OCI-LY3 (cell line): Measurements from ENCODE around the gene HSD3B7.
A peak's percentile ranks its signal among the peaks of the same experiment; 100 is the strongest.

Source experiments
- H2AFZ ChIP-seq: fragments of 200-600, 300-600 bp; shearing (Covaris generic); 2 replicates; pipeline ENCODE4 v1.6.0; 2014; ENCODE audit warnings: antibody characterized with exemption, low read depth, low read length
- H3K27ac ChIP-seq: fragments of 200-600, 300-600 bp; sonication (generic); 2 replicates; pipeline ENCODE4 v1.5.1; 2014; ENCODE audit warnings: mild to moderate bottlenecking, low read length, moderate library complexity, mixed read lengths
- H3K27me3 ChIP-seq: fragments of 200-600, 300-600 bp; sonication (generic); 2 replicates; pipeline ENCODE4 v1.6.1; 2014; ENCODE audit warnings: low read depth, low read length, mixed read lengths
- H3K36me3 ChIP-seq: fragments of 200-600, 300-600 bp; sonication (generic); replicated peaks from 2 replicates; pipeline ENCODE3; 2014; ENCODE audit warnings: low read depth, low read length, mixed read lengths
- H3K4me1 ChIP-seq: fragments of 300-600, 200-600 bp; sonication (generic); 2 replicates; pipeline ENCODE4 v1.6.1; 2014; ENCODE audit warnings: low read length, mixed read lengths
- H3K4me2 ChIP-seq: fragments of 200-600, 300-600 bp; sonication (generic); 2 replicates; pipeline ENCODE4 v1.6.1; 2014; ENCODE audit warnings: low read length, mixed read lengths
- H3K4me3 ChIP-seq: fragments of 300-600, 200-600 bp; sonication (generic); 2 replicates; pipeline ENCODE4 v1.5.1; 2014; ENCODE audit warnings: antibody characterized with exemption, mild to moderate bottlenecking, low read length, moderate library complexity
- H3K79me2 ChIP-seq: fragments of 300-600, 200-600 bp; shearing (Covaris generic); 2 replicates; pipeline ENCODE4 v1.6.1; 2014; ENCODE audit warnings: mild to moderate bottlenecking, low read length, mixed read lengths
- H3K9ac ChIP-seq: fragments of 300-600, 200-600 bp; shearing (Covaris generic); 2 replicates; pipeline ENCODE4 v1.6.0; 2014; ENCODE audit warnings: mild to moderate bottlenecking, low read length, moderate library complexity
- H3K9me3 ChIP-seq: fragments of 200-600, 300-600 bp; shearing (Covaris generic); 2 replicates; pipeline ENCODE4 v1.6.1; 2014; ENCODE audit warnings: low read length, mixed read lengths; ENCODE audit not compliant: insufficient read depth
- H4K20me1 ChIP-seq: fragments of 200-600, 300-600 bp; sonication (generic); 2 replicates; pipeline ENCODE4 v1.6.1; 2016; ENCODE audit warnings: low read length, mixed read lengths; ENCODE audit not compliant: insufficient read depth
- CTCF ChIP-seq: fragments of 200-600, 300-600 bp; sonication (generic); IDR thresholded peaks from 2 replicates; pipeline ENCODE4 v1.5.1; 2014; ENCODE audit warnings: antibody characterized with exemption, low read length, low read depth
- EZH2phosphoT487 ChIP-seq: fragments of 200-600 bp; shearing (Covaris generic); IDR thresholded peaks from 2 replicates; pipeline ENCODE4 v1.6.1; 2018; ENCODE audit warnings: antibody characterized with exemption, mixed run types, low read depth

HSD3B7 gene

DNA sequence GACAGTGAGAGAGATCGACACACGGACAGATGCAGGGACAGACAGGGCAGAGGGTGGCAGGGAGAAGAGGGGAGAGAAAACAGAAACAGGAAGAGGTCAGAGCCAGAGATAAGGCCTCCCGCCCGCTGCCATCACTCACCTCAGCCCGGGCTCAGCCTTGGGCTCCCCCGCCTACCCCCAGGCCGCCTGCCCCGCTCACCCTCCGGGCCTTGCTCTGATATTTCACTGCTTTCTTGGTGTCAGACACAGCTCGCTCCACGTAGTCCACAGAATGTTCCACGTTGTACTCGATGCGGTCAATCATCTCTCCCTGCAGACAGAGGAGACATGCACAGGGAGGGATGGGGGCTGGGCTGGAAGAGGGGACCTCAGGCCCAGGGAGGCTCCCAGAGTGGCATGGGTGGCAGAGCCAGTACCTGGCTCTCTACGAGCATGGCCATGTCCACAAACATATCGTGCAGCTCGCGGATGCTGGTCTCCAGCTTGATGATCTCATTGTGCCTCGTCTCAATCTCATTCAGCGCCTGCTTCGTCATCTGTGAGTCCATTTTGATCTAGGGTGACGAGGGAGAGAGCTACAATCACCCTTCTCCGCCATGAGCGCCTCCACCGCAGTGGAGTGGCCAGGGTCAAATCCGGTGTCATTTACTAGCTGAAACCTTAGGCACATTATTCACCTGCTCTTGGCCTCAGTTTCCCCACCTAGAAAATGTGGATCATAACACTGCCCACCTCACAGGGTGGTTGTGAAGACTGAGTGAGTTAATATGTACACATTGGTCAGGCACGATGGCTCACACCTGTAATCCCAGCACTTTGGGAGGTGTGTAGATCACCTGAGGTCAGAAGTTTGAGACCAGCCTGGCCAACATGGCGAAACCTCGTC lies 8.2 kb downstream of the HSD3B7 start:
- no peak for TF ChIP-seq EZH2phosphoT487
- TF ChIP-seq CTCF = no peak
- Histone ChIP-seq H3K79me2 (no peaks in the 10 kb centered on the region), H3K4me2 (peak overlapping the region; percentile 26; the same call in 1 of the 2 replicates), H2AFZ (no peak overlapping the region), H3K9me3 (no peaks in the 10 kb centered on the region), H3K27me3 (0 out of 2 replicates have a peak, but pooled peaks cover 7% of the 10 kb centered on the region), H3K27ac (no peak overlapping the region), H3K9ac (no peak overlapping the region), H3K4me3 (no peak overlapping the region), H4K20me1 (no peaks in the 10 kb centered on the region), H3K4me1 (peaks cover 27% of the 10 kb centered on the region), H3K36me3 (no peaks in the 10 kb centered on the region)

DNA sequence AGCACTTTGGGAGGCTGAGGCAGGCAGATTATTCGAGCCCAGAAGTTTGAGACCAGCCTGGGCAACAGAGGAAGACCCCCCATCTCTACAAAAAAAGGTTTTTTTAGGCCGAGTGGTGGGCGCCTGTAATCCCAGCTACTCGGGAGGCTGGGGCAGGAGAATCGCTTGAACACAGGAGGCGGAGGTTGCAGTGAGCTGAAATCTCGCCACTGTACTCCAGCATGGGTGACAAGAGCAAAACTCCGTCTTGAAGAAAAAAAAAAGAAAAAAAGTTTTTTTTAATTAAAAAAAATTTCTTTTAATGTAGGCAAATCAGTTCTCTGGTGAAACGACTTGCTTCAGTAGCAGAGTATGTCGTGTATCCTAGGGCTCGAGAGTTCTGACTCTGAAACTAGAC lies 10.9 kb downstream of the HSD3B7 start:
- no peaks in the 10 kb centered on the region for H3K79me2 ChIP-seq
- no peak overlapping the region; the same call in 1 of the 2 replicates for H2AFZ ChIP-seq
- H3K4me1 ChIP-seq = peaks cover 19% of the 10 kb centered on the region; the same call in 1 of the 2 replicates
- H3K4me3 ChIP-seq = peak overlapping the region; percentile 94
- H3K27me3 ChIP-seq = 0 out of 2 replicates have a peak, but pooled peaks cover 7% of the 10 kb centered on the region
- peak overlapping the region; percentile 97 for H3K9ac ChIP-seq
- H3K4me2 ChIP-seq = peak overlapping the region; percentile 100
- peak overlapping the region; percentile 63; the same call in 1 of the 2 replicates for H3K27ac ChIP-seq
- no peak for TF ChIP-seq CTCF
- no peak for TF ChIP-seq EZH2phosphoT487
- H3K9me3 ChIP-seq = no peaks in the 10 kb centered on the region
- H3K36me3 ChIP-seq = no peaks in the 10 kb centered on the region
- H4K20me1 ChIP-seq = no peaks in the 10 kb centered on the region

- peak overlapping the region; percentile 63 for H3K27ac ChIP-seq
- TF ChIP-seq EZH2phosphoT487 = no peak
- no peak for TF ChIP-seq CTCF
- H3K4me3 ChIP-seq = peak overlapping the region; percentile 94
- peak overlapping the region; percentile 94 for H2AFZ ChIP-seq
- peaks cover 19% of the 10 kb centered on the region; the same call in 1 of the 2 replicates for H3K4me1 ChIP-seq
- no peaks in the 10 kb centered on the region for H3K36me3 ChIP-seq
- no peaks in the 10 kb centered on the region for H4K20me1 ChIP-seq
- 0 out of 2 replicates have a peak, but pooled peaks cover 7% of the 10 kb centered on the region for H3K27me3 ChIP-seq
- no peaks in the 10 kb centered on the region for H3K79me2 ChIP-seq
- H3K9me3 ChIP-seq = no peaks in the 10 kb centered on the region
- H3K4me2 ChIP-seq = peak overlapping the region; percentile 100
- H3K9ac ChIP-seq = peak overlapping the region; percentile 97
Observed at GRCh38 chr16:30996324-30996984, 11.4 kb downstream of the HSD3B7 start.
